ENCODE results near the gene SORCS2.

The SORCS2 gene

GRCh38 chr4:7542781-7543180 is 350.4 kb downstream of the SORCS2 start:
- DNase-seq = no peak

GRCh38 chr4:7546152-7546808 is 353.9 kb downstream of the SORCS2 start:
- DNase-seq = no peak

GRCh38 chr4:7546809-7547367 is 354.6 kb downstream of the SORCS2 start:
- DNase-seq = no peak

- DNase-seq = no peak
Observed at GRCh38 chr4:7547368-7548040, 355.2 kb downstream of the SORCS2 start.

- no peak for DNase-seq
Observed at GRCh38 chr4:7549866-7550265, 357.5 kb downstream of the SORCS2 start.

GRCh38 chr4:7552466-7552865 is 360.1 kb downstream of the SORCS2 start:
- DNase-seq = no peak

- no peak for DNase-seq
Observed at GRCh38 chr4:7553280-7553679, 360.9 kb downstream of the SORCS2 start.

GRCh38 chr4:7554905-7555304 is 362.6 kb downstream of the SORCS2 start:
- DNase-seq = no peak

GRCh38 chr4:7556558-7556957 is 364.2 kb downstream of the SORCS2 start:
- DNase-seq = no peak

GRCh38 chr4:7557456-7557855 is 365.1 kb downstream of the SORCS2 start:
- DNase-seq = no peak

GRCh38 chr4:7558436-7558835 is 366.1 kb downstream of the SORCS2 start:
- no peak for DNase-seq

GRCh38 chr4:7559316-7559715 is 367.0 kb downstream of the SORCS2 start:
- DNase-seq = no peak

GRCh38 chr4:7559741-7560395 is 367.5 kb downstream of the SORCS2 start:
- DNase-seq = no peak

- no peak for DNase-seq
Observed at GRCh38 chr4:7561557-7561956, 369.2 kb downstream of the SORCS2 start.

GRCh38 chr4:7564242-7564641 is 371.9 kb downstream of the SORCS2 start:
- no peak for DNase-seq

- no peak for DNase-seq
Observed at GRCh38 chr4:7565483-7565882, 373.1 kb downstream of the SORCS2 start.

- DNase-seq = no peak
Observed at GRCh38 chr4:7569810-7570783, 377.8 kb downstream of the SORCS2 start.

- no peak for DNase-seq
Observed at GRCh38 chr4:7571001-7571400, 378.7 kb downstream of the SORCS2 start.

- DNase-seq = no peak
Observed at GRCh38 chr4:7571701-7572100, 379.4 kb downstream of the SORCS2 start.

- DNase-seq = no peak
Observed at GRCh38 chr4:7572894-7573293, 380.6 kb downstream of the SORCS2 start.

GRCh38 chr4:7573576-7574091 is 381.3 kb downstream of the SORCS2 start:
- DNase-seq = no peak

GRCh38 chr4:7574287-7575014 is 382.1 kb downstream of the SORCS2 start:
- no peak for DNase-seq
